Measurements from ENCODE around the gene ADGRB3. TPM values are rescaled to one million over a fixed set of nuclear protein-coding genes. Genes with fewer than 3 reads are reported as not detected.
"Not testable (repeated sequence)": the region's sequence is repeated elsewhere in the genome, so short reads cannot be mapped to it uniquely, and the experiment has no call there.

The ADGRB3 gene
- polyA plus RNA-seq, 3 donors from 2014 or later: not detected

- Mint-ChIP-seq H3K27me3 (ENCODE audit: low read depth in 3 of 3) (peaks cover 0 to 2% (median 0%) of the 10 kb centered on the region in 3 donors), H3K4me3 (no peak overlapping the region), H3K4me1 (no peaks in the 10 kb centered on the region), H3K9me3 (peaks cover 0 to 16% (median 9%) of the 10 kb centered on the region in 6 donors), H3K36me3 (no peaks in the 10 kb centered on the region), H3K27ac (no peak overlapping the region)
- no peak for DNase-seq
Observed at GRCh38 chr6:68653706-68654089, 18.6 kb downstream of the ADGRB3 start.

GRCh38 chr6:68654134-68654533 is 19.1 kb downstream of the ADGRB3 start:
- no peak overlapping the region for H3K4me3 Mint-ChIP-seq
- H3K36me3 Mint-ChIP-seq: no peaks in the 10 kb centered on the region
- H3K27ac Mint-ChIP-seq: no peak overlapping the region
- no peaks in the 10 kb centered on the region for H3K4me1 Mint-ChIP-seq
- peaks cover 0 to 2% (median 0%) of the 10 kb centered on the region in 3 donors for H3K27me3 Mint-ChIP-seq (ENCODE audit: low read depth in 3 of 3)
- DNase-seq: no peak
- peaks cover 0 to 16% (median 9%) of the 10 kb centered on the region in 6 donors for H3K9me3 Mint-ChIP-seq

GRCh38 chr6:68655028-68655427 is 19.9 kb downstream of the ADGRB3 start:
- H3K9me3 Mint-ChIP-seq: peaks cover 0 to 11% (median 9%) of the 10 kb centered on the region in 6 donors
- no peaks in the 10 kb centered on the region for H3K36me3 Mint-ChIP-seq
- no peaks in the 10 kb centered on the region for H3K4me1 Mint-ChIP-seq
- no peak for DNase-seq
- H3K27me3 Mint-ChIP-seq (ENCODE audit: low read depth in 3 of 3): peaks cover 0 to 2% (median 0%) of the 10 kb centered on the region in 3 donors
- no peak overlapping the region for H3K27ac Mint-ChIP-seq
- no peak overlapping the region for H3K4me3 Mint-ChIP-seq

- H3K36me3 Mint-ChIP-seq: no peaks in the 10 kb centered on the region
- H3K9me3 Mint-ChIP-seq: peaks cover 0 to 13% (median 6%) of the 10 kb centered on the region in 6 donors
- no peak overlapping the region for H3K4me3 Mint-ChIP-seq
- no peaks in the 10 kb centered on the region for H3K4me1 Mint-ChIP-seq
- no peak for DNase-seq
- H3K27me3 Mint-ChIP-seq (ENCODE audit: low read depth in 3 of 3): peaks cover 0 to 2% (median 0%) of the 10 kb centered on the region in 3 donors
- H3K27ac Mint-ChIP-seq: no peak overlapping the region
Observed at GRCh38 chr6:68657374-68658139, 22.5 kb downstream of the ADGRB3 start.

- Mint-ChIP-seq H3K27me3 (ENCODE audit: low read depth in 3 of 3) (peaks cover 0 to 2% (median 0%) of the 10 kb centered on the region in 3 donors), H3K36me3 (no peaks in the 10 kb centered on the region), H3K4me1 (no peaks in the 10 kb centered on the region), H3K4me3 (no peak overlapping the region), H3K9me3 (peaks cover 0 to 13% (median 3%) of the 10 kb centered on the region in 6 donors), H3K27ac (no peak overlapping the region)
- no peak for DNase-seq
Observed at GRCh38 chr6:68658338-68658737, 23.3 kb downstream of the ADGRB3 start.

GRCh38 chr6:68673255-68673654 is 38.2 kb downstream of the ADGRB3 start:
- H3K36me3 Mint-ChIP-seq: peaks cover 0 to 3% (median 0%) of the 10 kb centered on the region in 3 donors
- peaks cover 0 to 2% (median 0%) of the 10 kb centered on the region in 3 donors for H3K27me3 Mint-ChIP-seq (ENCODE audit: low read depth in 3 of 3)
- H3K27ac Mint-ChIP-seq: no peak overlapping the region
- no peak for DNase-seq
- H3K4me3 Mint-ChIP-seq: no peak overlapping the region
- peaks cover 6 to 57% (median 25%) of the 10 kb centered on the region in 6 donors for H3K9me3 Mint-ChIP-seq
- no peaks in the 10 kb centered on the region for H3K4me1 Mint-ChIP-seq

- Mint-ChIP-seq H3K27ac (no peak overlapping the region), H3K27me3 (ENCODE audit: low read depth in 3 of 3) (peaks cover 0 to 2% (median 0%) of the 10 kb centered on the region in 3 donors), H3K4me1 (no peaks in the 10 kb centered on the region), H3K4me3 (no peak overlapping the region), H3K36me3 (no peaks in the 10 kb centered on the region), H3K9me3 (peaks cover 6 to 58% (median 20%) of the 10 kb centered on the region in 6 donors)
- DNase-seq: no peak
Observed at GRCh38 chr6:68675548-68675947, 40.5 kb downstream of the ADGRB3 start.

GRCh38 chr6:68676094-68676493 is 41.0 kb downstream of the ADGRB3 start:
- not testable (repeated sequence) for DNase-seq; H3K36me3 Mint-ChIP-seq; H3K4me3 Mint-ChIP-seq; H3K27ac Mint-ChIP-seq; H3K27me3 Mint-ChIP-seq (ENCODE audit: low read depth in 3 of 3); H3K4me1 Mint-ChIP-seq
- peaks cover 6 to 54% (median 19%) of the 10 kb centered on the region in 6 donors for H3K9me3 Mint-ChIP-seq

- H3K36me3 Mint-ChIP-seq: no peaks in the 10 kb centered on the region
- H3K4me1 Mint-ChIP-seq: no peaks in the 10 kb centered on the region
- H3K27ac Mint-ChIP-seq: no peak overlapping the region
- H3K9me3 Mint-ChIP-seq: peaks cover 6 to 52% (median 15%) of the 10 kb centered on the region in 6 donors
- no peak for DNase-seq
- H3K4me3 Mint-ChIP-seq: no peak overlapping the region
- no peaks in the 10 kb centered on the region for H3K27me3 Mint-ChIP-seq (ENCODE audit: low read depth in 3 of 3)
Observed at GRCh38 chr6:68677058-68677457, 42.0 kb downstream of the ADGRB3 start.

- Mint-ChIP-seq H3K27ac (no peak overlapping the region), H3K4me1 (no peaks in the 10 kb centered on the region), H3K27me3 (ENCODE audit: low read depth in 3 of 3) (peaks cover 0 to 2% (median 0%) of the 10 kb centered on the region in 3 donors), H3K4me3 (no peak overlapping the region), H3K36me3 (no peaks in the 10 kb centered on the region), H3K9me3 (peaks cover 7 to 51% (median 13%) of the 10 kb centered on the region in 6 donors)
- no peak for DNase-seq
Observed at GRCh38 chr6:68679399-68679798, 44.3 kb downstream of the ADGRB3 start.

- no peak for DNase-seq
- Mint-ChIP-seq H3K27ac (no peak overlapping the region), H3K9me3 (peaks cover 8 to 47% (median 9%) of the 10 kb centered on the region in 6 donors), H3K4me3 (no peak overlapping the region), H3K4me1 (no peaks in the 10 kb centered on the region), H3K27me3 (ENCODE audit: low read depth in 3 of 3) (peaks cover 0 to 2% (median 0%) of the 10 kb centered on the region in 3 donors), H3K36me3 (no peaks in the 10 kb centered on the region)
Observed at GRCh38 chr6:68680264-68680663, 45.2 kb downstream of the ADGRB3 start.

GRCh38 chr6:68689910-68690309 is 54.8 kb downstream of the ADGRB3 start:
- no peaks in the 10 kb centered on the region for H3K4me1 Mint-ChIP-seq
- H3K4me3 Mint-ChIP-seq: no peak overlapping the region
- no peak for DNase-seq
- no peak overlapping the region for H3K27ac Mint-ChIP-seq
- no peaks in the 10 kb centered on the region for H3K36me3 Mint-ChIP-seq
- peaks cover 3 to 31% (median 11%) of the 10 kb centered on the region in 6 donors for H3K9me3 Mint-ChIP-seq
- peaks cover 0 to 1% (median 0%) of the 10 kb centered on the region in 3 donors for H3K27me3 Mint-ChIP-seq (ENCODE audit: low read depth in 3 of 3)

- Mint-ChIP-seq H3K4me3 (no peak overlapping the region), H3K36me3 (no peaks in the 10 kb centered on the region), H3K27me3 (ENCODE audit: low read depth in 3 of 3) (peaks cover 0 to 1% (median 0%) of the 10 kb centered on the region in 3 donors)
Observed at GRCh38 chr6:68691120-68691519, 56.0 kb downstream of the ADGRB3 start.

GRCh38 chr6:68693271-68693670 is 58.2 kb downstream of the ADGRB3 start:
- Mint-ChIP-seq H3K36me3 (no peaks in the 10 kb centered on the region), H3K4me3 (no peak overlapping the region), H3K27me3 (ENCODE audit: low read depth in 3 of 3) (peaks cover 0 to 1% (median 0%) of the 10 kb centered on the region in 3 donors), H3K27ac (no peak overlapping the region), H3K9me3 (peaks cover 0 to 25% (median 7%) of the 10 kb centered on the region in 6 donors), H3K4me1 (no peaks in the 10 kb centered on the region)
- no peak for DNase-seq

More at GRCh38 chr6:68691120-68691519, 56.0 kb downstream of the ADGRB3 start:
- Mint-ChIP-seq H3K9me3 (peaks cover 1 to 31% (median 9%) of the 10 kb centered on the region in 6 donors), H3K4me1 (no peaks in the 10 kb centered on the region), H3K27ac (no peak overlapping the region)
- no peak for DNase-seq
